A549 treated with DMSO at 1 μM for 4 hours (cell line): Measurements from ENCODE around the gene ACMSD. TPM values are rescaled to one million over a fixed set of nuclear protein-coding genes. Genes with fewer than 3 reads are reported as not detected.

Source experiments
- total RNA-seq: library from RNA; stranded (reverse); fragments of 200-300 nt; extraction: Qiagen RNA extraction; gene quantifications from 5 replicates; pipeline ENCODE4 v1.2.3, GENCODE V29; 2022; ENCODE audit warnings: low read depth

ACMSD gene
- not detected in 5 replicates for total RNA-seq

GRCh38 chr2:134838143-134838620 lies at the start of gene ACMSD:
Gene ACMSD (plus strand): TSS chr2:134838616. CDS start chr2:134838683, 67 bp downstream.

GRCh38 chr2:134918526-134919340 lies 80.3 kb downstream of the ACMSD start, which contains the start of gene CCNT2:
Gene CCNT2 (plus strand): TSS chr2:134918822. CDS start chr2:134918855, 33 bp downstream.

Other genes starting within 250 kb of the ACMSD start
- gene TMEM163, start 119.6 kb upstream of the ACMSD start, total RNA-seq = 0.08 to 0.15 TPM (median 0.12 TPM) in 4 of 5 replicates, not detected in the other
- 7.8 to 12.3 TPM (median 11.9 TPM) in 5 replicates for gene CCNT2, start 80.2 kb downstream of the ACMSD start, total RNA-seq
- not detected in 5 replicates for gene MAP3K19, start 208.8 kb downstream of the ACMSD start, total RNA-seq
- 24.5 to 32.9 TPM (median 30.1 TPM) in 5 replicates for gene RAB3GAP1, start 213.7 kb downstream of the ACMSD start, total RNA-seq